OCI-LY7 (cell line): Measurements from ENCODE around the gene ATP6V0C. TPM values are rescaled to one million over a fixed set of nuclear protein-coding genes. Genes with fewer than 3 reads are reported as not detected.
"Not testable (repeated sequence)": the region's sequence is repeated elsewhere in the genome, so short reads cannot be mapped to it uniquely, and the experiment has no call there.

ENCODE experiments used
- BruUV-seq: library from RNA; stranded (reverse); fragments of 400-500 nt; replicated peaks from 2 replicates; lab custom pipeline; 2021; lab: Mats Ljungman, UMichigan
- CTCF ChIA-PET: fragments of 300-600 bp; sonication (Branson Sonifier 250); formaldehyde crosslinking; loops from one replicate; lab custom pipeline; 2022; ENCODE audit warnings: antibody characterized with exemption; ENCODE audit not compliant: unreplicated experiment; lab: Charles Lee
- POLR2A ChIA-PET: fragments of 300-600 bp; sonication (Branson Sonifier 250); formaldehyde crosslinking; loops from one replicate; lab custom pipeline; 2022; ENCODE audit warnings: antibody characterized with exemption; lab: Charles Lee
- DNase-seq: peaks from one replicate; pipeline ENCODE4 v3.0.0-alpha.2; 2015; ENCODE audit warnings: low spot score
- H2AFZ ChIP-seq: fragments of 200-600 bp; sonication (generic), shearing (Covaris generic); 2 replicates; pipeline ENCODE4 v1.6.1; 2014; ENCODE audit warnings: mild to moderate bottlenecking, antibody characterized with exemption, low read length, moderate library complexity
- H3K27ac ChIP-seq: fragments of 200-600 bp; sonication (generic); 2 replicates; pipeline ENCODE4 v1.5.1; 2014; ENCODE audit warnings: mixed run types, low read depth, mild to moderate bottlenecking, moderate library complexity, low read length, inconsistent platforms; ENCODE audit not compliant: poor library complexity, severe bottlenecking
- H3K36me3 ChIP-seq: fragments of 200-600 bp; sonication (generic); 2 replicates; pipeline ENCODE4 v1.6.1; 2014; ENCODE audit warnings: mild to moderate bottlenecking, antibody characterized with exemption, low read length, moderate library complexity, mixed read lengths; ENCODE audit not compliant: insufficient read depth
- H3K4me1 ChIP-seq: fragments of 200-600 bp; sonication (generic); 2 replicates; pipeline ENCODE4 v1.5.1; 2014; ENCODE audit warnings: mild to moderate bottlenecking, low read length; ENCODE audit not compliant: insufficient read depth, poor library complexity, severe bottlenecking
- H3K4me2 ChIP-seq: fragments of 200-600 bp; sonication (generic); 2 replicates; pipeline ENCODE4 v1.6.1; 2014; ENCODE audit warnings: mild to moderate bottlenecking, low read length
- H3K4me3 ChIP-seq: fragments of 200-600 bp; sonication (generic); 2 replicates; pipeline ENCODE4 v1.5.1; 2014; ENCODE audit warnings: mild to moderate bottlenecking, low read depth, low read length; ENCODE audit not compliant: poor library complexity, severe bottlenecking
- H3K79me2 ChIP-seq: fragments of 200-600 bp; sonication (generic); 2 replicates; pipeline ENCODE4 v1.6.1; 2016; ENCODE audit warnings: low read depth, mild to moderate bottlenecking, low read length, moderate library complexity, mixed read lengths; ENCODE audit not compliant: insufficient read depth
- H3K9me2 ChIP-seq: fragments of 200-600 bp; sonication (generic); 2 replicates; pipeline ENCODE4 v1.6.1; 2016; ENCODE audit warnings: mild to moderate bottlenecking, low read length, mixed read lengths; ENCODE audit not compliant: insufficient read depth
- H3K9me3 ChIP-seq: fragments of 200-600 bp; sonication (generic); 2 replicates; pipeline ENCODE4 v1.6.1; 2014; ENCODE audit warnings: mild to moderate bottlenecking, mixed run types, low read length, mixed read lengths
- H4K20me1 ChIP-seq: fragments of 200-600 bp; sonication (generic); 2 replicates; pipeline ENCODE4 v1.6.1; 2014; ENCODE audit warnings: mild to moderate bottlenecking, antibody characterized with exemption, low read length, moderate library complexity, mixed read lengths; ENCODE audit not compliant: insufficient read depth
- EZH2phosphoT487 ChIP-seq: fragments of 200-600 bp; sonication (generic); IDR thresholded peaks from 2 replicates; pipeline ENCODE4 v1.6.1; 2018; ENCODE audit warnings: low read depth, borderline replicate concordance, mild to moderate bottlenecking, mixed run types, antibody characterized with exemption, low read length, moderate library complexity, mixed read lengths
- intact Hi-C: fragments of 100-400 bp; cut with micrococcal nuclease; formaldehyde crosslinking; loops from one replicate; pipeline ENCODE4 v1.10.0; 2022; ENCODE audit not compliant: unreplicated experiment
- total RNA-seq, 2 experiments: library from RNA; depleted of rRNA in 1 of 2; stranded (reverse); fragments of >200 nt in 1 of 2; shearing (Covaris generic) in 1 of 2; gene quantifications; 2 replicates each; pipeline ENCODE4 v1.2.3, GENCODE V29; 2014 to 2022
- TF ChIP-seq, protein P1 (sequence below): fragments of 200-600 bp; sonication (generic); conservative IDR thresholded peaks from 2 replicates; pipeline ENCODE4 v1.5.1; 2014; ENCODE audit warnings: mild to moderate bottlenecking, antibody characterized with exemption, low read length, moderate library complexity, mixed read lengths

The ATP6V0C gene
- total RNA-seq, 2 experiments from 2014 or later, result 16.4 to 94.3 TPM

DNA sequence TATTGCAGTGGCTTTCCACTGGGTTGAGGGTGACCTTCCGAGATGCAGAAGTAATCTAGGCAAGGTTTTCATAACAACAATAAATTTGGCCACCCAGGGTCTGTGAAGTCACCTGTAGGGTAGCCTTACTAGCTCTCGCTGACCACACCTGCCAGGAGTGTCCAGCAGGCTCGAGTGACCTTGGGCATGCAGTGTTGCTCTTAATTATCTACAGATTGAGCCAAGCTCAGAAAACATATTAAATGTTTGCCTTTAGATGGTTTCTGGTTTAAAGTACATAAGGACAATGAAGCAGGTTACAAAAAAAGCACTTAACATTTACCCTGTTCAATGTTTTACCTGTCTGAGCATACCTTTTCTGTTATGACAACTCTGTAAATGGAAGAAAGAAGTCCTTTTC lies 37.0 kb upstream of the ATP6V0C start:
- peak overlapping the region; percentile 77; the same call in 1 of the 2 replicates for H3K4me2 ChIP-seq
- H4K20me1 ChIP-seq, result peaks cover 9% of the 10 kb centered on the region; the same call in 1 of the 2 replicates
- intact Hi-C loops, result no loop called here
- peaks cover 7% of the 10 kb centered on the region; the same call in 1 of the 2 replicates for H3K36me3 ChIP-seq
- H3K9me3 ChIP-seq, result no peaks in the 10 kb centered on the region
- no peak overlapping the region for H3K27ac ChIP-seq
- H3K4me1 ChIP-seq, result peaks cover 33% of the 10 kb centered on the region
- TSS peak; percentile 56 for BruUV-seq
- H2AFZ ChIP-seq, result no peak overlapping the region
- ChIA-PET CTCF (no interaction called here), POLR2A (interaction anchor here (0.6 kb wide), 1 partner anchor 968 kb away, joined by 4 read pairs; no protein-coding TSS in a partner anchor)
- no peaks in the 10 kb centered on the region for H3K9me2 ChIP-seq
- DNase-seq, result no peak
- H3K4me3 ChIP-seq, result no peak overlapping the region
- peaks cover 23% of the 10 kb centered on the region; the same call in 1 of the 2 replicates for H3K79me2 ChIP-seq
- TF ChIP-seq, protein P1, sequence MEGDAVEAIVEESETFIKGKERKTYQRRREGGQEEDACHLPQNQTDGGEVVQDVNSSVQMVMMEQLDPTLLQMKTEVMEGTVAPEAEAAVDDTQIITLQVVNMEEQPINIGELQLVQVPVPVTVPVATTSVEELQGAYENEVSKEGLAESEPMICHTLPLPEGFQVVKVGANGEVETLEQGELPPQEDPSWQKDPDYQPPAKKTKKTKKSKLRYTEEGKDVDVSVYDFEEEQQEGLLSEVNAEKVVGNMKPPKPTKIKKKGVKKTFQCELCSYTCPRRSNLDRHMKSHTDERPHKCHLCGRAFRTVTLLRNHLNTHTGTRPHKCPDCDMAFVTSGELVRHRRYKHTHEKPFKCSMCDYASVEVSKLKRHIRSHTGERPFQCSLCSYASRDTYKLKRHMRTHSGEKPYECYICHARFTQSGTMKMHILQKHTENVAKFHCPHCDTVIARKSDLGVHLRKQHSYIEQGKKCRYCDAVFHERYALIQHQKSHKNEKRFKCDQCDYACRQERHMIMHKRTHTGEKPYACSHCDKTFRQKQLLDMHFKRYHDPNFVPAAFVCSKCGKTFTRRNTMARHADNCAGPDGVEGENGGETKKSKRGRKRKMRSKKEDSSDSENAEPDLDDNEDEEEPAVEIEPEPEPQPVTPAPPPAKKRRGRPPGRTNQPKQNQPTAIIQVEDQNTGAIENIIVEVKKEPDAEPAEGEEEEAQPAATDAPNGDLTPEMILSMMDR, result no peak
- TF ChIP-seq EZH2phosphoT487, result no peak

DNA sequence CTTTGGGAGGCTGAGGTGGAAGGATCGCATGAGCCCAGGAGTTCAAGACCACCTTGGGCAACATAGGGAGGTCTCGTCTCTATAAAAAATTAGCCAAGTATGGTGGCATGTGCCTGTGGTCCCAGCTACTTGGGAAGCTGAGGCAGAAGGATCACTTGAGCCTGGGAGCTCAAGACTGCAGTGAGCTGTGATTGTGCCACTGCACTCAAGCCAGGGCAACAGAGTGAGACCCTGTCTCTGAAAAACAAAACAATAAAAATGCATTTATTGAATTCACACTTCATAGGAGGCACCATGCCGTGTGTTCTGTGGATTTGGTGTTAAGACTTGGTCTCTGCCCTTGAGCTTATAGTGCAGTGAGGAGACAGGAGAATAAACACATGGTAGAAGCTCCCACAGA lies 36.4 kb upstream of the ATP6V0C start:
- 0 out of 2 replicates have a peak overlapping the region, but pooled peaks have one; percentile 77 for H3K4me2 ChIP-seq
- no peak overlapping the region for H3K27ac ChIP-seq
- H3K79me2 ChIP-seq, result peaks cover 23% of the 10 kb centered on the region; the same call in 1 of the 2 replicates
- H3K4me3 ChIP-seq, result no peak overlapping the region
- no peak for TF ChIP-seq EZH2phosphoT487
- TF ChIP-seq, protein P1, result no peak
- ChIA-PET POLR2A (interaction anchor here (0.6 kb wide), 3 partner anchors 19 to 967 kb away, joined by 3 to 9 read pairs (median 4); no protein-coding TSS in a partner anchor), CTCF (no interaction called here)
- BruUV-seq, result no TSS peak
- peaks cover 27% of the 10 kb centered on the region for H3K4me1 ChIP-seq
- H3K9me3 ChIP-seq, result no peaks in the 10 kb centered on the region
- H3K9me2 ChIP-seq, result no peaks in the 10 kb centered on the region
- peaks cover 9% of the 10 kb centered on the region; the same call in 1 of the 2 replicates for H4K20me1 ChIP-seq
- no peak for DNase-seq
- no peak overlapping the region for H2AFZ ChIP-seq
- peaks cover 7% of the 10 kb centered on the region; the same call in 1 of the 2 replicates for H3K36me3 ChIP-seq
- intact Hi-C loops, result no loop called here

DNA sequence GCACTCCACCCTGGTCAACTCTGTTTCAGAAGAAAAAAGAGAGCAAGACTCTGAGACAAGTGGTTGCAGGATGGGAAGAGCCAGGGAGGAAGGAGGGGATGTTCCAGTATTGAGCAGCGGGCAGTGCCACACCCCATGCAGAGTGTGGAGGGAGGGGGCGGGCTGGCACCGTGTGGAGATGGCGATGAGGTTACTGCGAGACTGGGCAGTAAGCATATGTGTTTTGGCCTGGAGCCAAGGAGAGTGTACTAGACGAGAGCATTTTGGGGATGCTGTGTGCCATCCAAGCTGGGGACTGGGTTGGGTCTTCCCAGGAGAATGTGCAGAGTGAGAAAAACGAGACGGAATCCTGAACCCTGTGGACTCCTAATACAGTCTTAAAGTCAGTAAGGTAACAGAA lies 35.5 kb upstream of the ATP6V0C start:
- Histone ChIP-seq H3K36me3 (peaks cover 7% of the 10 kb centered on the region; the same call in 1 of the 2 replicates), H3K4me2 (no peak overlapping the region), H3K4me1 (peaks cover 18% of the 10 kb centered on the region), H4K20me1 (peaks cover 9% of the 10 kb centered on the region; the same call in 1 of the 2 replicates), H3K9me3 (no peaks in the 10 kb centered on the region), H3K9me2 (no peaks in the 10 kb centered on the region), H3K4me3 (no peak overlapping the region), H2AFZ (no peak overlapping the region), H3K79me2 (peaks cover 23% of the 10 kb centered on the region; the same call in 1 of the 2 replicates), H3K27ac (no peak overlapping the region)
- DNase-seq, result no peak
- ChIA-PET POLR2A (no interaction called here), CTCF (no interaction called here)
- no TSS peak for BruUV-seq
- intact Hi-C loops, result no loop called here
- no peak for TF ChIP-seq EZH2phosphoT487
- TF ChIP-seq, protein P1, result no peak

DNA sequence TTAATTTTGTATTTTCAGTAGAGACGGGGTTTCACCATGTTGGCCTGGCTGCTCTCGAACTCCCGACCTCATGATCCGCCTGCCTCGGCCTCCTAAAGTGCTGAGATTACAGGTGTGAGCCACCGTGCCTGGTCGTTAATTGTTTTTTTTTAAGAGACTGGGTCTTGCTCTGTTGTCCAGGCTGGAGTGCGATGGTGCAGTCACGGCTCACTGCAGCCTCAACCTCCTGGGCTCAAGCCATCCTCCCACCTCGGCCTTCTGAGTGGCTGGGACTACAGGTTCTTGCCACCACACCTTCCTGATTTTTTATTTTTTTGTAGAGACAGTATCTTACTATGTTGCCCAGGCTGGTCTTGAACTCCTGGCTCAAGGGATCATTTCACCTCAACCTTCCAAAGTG lies 33.8 kb upstream of the ATP6V0C start:
- H3K9me2 ChIP-seq, H4K20me1 ChIP-seq, H3K4me2 ChIP-seq, H3K9me3 ChIP-seq, BruUV-seq, H3K4me3 ChIP-seq, CTCF ChIA-PET, POLR2A ChIA-PET, H3K36me3 ChIP-seq, H2AFZ ChIP-seq, H3K27ac ChIP-seq, DNase-seq, intact Hi-C loops: not testable (repeated sequence)
- Histone ChIP-seq H3K4me1 (peaks cover 14% of the 10 kb centered on the region), H3K79me2 (peaks cover 19% of the 10 kb centered on the region; the same call in 1 of the 2 replicates)
